Non-pigmented ciliary epithelial cell (primary cell): ENCODE data around the gene LGALS9.

ENCODE experiments used
- DNase-seq: peaks from one replicate; pipeline ENCODE4 v3.0.0-alpha.2; 2010; ENCODE audit warnings: low read depth

The LGALS9 gene

DNA sequence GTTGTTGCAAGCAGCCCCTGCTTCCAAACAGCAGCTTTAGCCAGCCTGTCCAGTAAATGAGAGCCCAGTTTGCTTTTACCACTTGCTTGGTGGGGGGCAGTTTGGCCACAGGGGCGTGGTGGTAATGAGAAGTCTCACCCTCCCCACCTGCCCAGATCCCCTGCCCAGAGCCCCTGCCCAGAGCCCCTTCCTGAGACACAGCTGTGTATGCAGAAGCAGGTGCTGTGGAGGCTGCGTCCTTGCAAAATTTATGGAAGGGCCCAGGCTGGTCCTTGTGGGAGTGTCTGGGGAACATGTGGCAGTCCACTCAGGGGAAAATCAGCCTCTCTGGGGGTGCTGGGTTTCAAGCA, 27.6 kb upstream of the LGALS9 start:
- no peak for DNase-seq

GRCh38 chr17:27603880-27604794, 26.9 kb upstream of the LGALS9 start:
- DNase-seq = no peak

DNA sequence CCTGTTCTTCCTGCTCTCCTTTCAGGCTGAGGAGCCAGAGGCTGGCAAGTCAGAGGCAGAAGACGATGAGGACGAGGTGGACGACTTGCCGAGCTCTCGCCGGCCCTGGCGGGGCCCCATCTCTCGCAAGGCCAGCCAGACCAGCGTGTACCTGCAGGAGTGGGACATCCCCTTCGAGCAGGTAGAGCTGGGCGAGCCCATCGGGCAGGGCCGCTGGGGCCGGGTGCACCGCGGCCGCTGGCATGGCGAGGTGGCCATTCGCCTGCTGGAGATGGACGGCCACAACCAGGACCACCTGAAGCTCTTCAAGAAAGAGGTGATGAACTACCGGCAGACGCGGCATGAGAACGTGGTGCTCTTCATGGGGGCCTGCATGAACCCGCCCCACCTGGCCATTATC, 25.6 kb upstream of the LGALS9 start:
- DNase-seq = no peak

GRCh38 chr17:27607521-27608091, 23.4 kb upstream of the LGALS9 start:
- no peak for DNase-seq

DNA sequence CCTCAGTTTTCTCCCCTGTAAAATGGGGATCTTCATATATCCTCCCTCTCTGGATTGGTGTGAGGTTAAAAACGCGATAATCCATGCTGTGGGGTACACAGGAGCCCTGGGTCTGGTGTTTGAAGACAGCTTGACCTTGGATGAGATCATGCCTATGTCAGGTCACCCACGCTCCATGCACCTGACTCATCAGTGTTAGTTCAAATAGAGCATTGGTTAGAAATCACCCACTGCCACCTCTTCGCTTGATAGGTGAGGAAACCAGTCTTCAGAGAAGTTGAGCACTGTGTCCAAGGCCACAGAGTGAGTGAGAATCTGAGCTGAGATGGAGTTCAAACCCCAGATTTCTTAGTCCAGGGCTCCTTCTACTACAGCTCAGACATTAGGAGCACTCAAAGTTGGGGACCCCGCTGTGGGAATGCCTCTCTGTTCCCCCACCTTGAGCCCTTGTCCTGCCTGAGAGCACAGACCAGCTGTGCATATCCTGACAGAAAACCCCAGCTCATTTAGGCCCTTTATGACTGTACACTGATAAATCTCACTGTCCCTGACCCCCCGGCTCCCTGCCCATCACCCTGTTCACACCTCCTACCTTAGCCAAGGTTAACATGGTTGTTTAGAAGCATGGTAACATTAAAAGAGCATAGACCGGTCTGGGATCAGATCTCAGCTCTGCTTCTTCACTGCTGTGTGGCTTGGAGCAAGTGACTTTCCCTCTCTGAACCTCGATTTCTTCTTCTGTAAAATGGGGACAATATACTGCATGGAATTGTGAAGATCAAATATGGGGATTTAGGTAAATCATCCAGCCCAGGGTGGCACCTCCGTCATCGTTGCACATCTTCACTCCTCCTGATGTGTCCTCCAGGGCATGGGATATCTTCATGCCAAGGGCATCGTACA, 22.4 kb upstream of the LGALS9 start:
- no peak for DNase-seq

GRCh38 chr17:27609611-27610303, 21.2 kb upstream of the LGALS9 start:
- DNase-seq = peak; percentile 11

DNA sequence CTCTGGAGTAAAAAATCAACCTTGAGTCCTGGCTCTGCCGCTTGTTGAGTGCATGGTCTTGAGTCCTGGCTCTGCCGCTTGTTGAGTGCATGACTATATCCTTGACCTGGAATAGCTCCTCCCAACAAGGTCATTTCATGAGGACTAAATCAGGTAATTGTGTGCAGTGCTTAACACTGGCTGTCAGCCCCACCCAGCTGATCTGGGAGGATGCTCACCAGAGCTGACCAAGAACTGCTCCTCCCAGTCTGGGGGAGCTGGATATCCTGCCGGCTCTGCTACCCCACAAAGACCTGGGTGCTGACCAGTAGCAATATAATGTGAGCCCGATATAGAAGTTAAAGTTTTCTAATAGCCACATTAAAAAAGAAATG, 20.7 kb upstream of the LGALS9 start:
- DNase-seq = no peak

- no peak for DNase-seq
Observed at GRCh38 chr17:27612160-27612770, 18.7 kb upstream of the LGALS9 start.

- no peak for DNase-seq
Observed at GRCh38 chr17:27613433-27613832, 17.6 kb upstream of the LGALS9 start.

DNA sequence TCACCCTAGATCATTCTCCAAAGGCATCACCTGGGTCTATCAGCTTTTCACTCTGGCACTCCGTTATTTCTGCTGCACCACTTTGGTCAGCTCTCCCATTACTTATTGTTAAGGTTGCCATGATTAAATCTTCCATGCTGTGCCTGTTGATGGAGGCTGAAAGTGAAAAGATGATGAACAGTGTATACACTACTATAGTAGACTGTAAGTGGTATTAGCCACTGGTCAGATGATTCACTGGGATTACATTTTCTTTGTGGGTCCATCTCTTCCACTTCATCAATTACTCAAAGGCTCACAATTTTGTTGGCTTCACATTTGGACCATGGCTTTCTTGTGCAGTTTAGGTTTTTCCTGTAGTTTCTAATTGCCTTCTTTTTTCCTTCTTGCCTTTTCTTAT, 15.9 kb upstream of the LGALS9 start:
- DNase-seq = no peak

DNA sequence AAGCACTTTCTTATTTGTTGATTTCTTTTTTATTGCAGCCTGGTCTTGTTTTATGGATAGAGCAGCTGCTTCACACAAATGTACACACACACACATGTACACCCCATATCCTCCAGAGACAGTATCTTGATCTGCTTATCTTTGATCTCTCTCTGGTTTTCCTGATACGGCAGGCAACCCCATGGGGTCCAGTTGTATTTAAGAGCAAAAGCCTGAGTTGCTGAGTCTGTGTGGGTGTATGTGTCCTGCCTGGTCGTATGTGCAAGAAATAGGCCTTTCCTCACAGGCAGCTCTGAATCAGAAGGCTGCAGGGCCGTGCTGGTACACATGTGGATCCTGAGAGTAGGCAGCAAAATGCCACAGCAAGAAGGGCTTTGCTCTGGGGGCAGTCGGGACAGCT, 14.6 kb upstream of the LGALS9 start:
- DNase-seq = no peak

- no peak for DNase-seq
Observed at GRCh38 chr17:27618417-27618816, 12.6 kb upstream of the LGALS9 start.

- DNase-seq = no peak
Observed at GRCh38 chr17:27620721-27621120, 10.3 kb upstream of the LGALS9 start.

- no peak for DNase-seq
Observed at GRCh38 chr17:27621536-27621935, 9.5 kb upstream of the LGALS9 start.

GRCh38 chr17:27621942-27622559, 8.9 kb upstream of the LGALS9 start:
- DNase-seq = no peak

DNA sequence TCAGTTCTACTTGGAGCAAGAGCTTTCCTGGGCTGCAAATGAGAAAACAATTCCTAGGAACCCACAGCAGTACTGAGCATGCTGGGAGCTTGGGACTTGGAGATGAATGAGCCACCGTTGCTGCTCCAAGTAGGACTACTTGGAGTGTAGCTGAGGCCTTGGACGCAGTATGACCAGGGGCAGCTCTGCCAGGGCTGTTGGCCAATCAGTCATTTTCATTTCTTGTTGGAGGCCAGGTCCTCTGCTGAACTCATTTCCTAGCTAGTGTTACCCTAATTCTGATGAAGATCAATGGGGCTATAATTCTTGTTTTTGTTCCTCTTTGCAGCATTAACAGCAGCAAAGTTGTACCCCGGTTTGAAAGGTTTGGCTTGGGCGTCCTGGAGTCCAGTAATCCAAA, 8.0 kb upstream of the LGALS9 start:
- DNase-seq = no peak

DNA sequence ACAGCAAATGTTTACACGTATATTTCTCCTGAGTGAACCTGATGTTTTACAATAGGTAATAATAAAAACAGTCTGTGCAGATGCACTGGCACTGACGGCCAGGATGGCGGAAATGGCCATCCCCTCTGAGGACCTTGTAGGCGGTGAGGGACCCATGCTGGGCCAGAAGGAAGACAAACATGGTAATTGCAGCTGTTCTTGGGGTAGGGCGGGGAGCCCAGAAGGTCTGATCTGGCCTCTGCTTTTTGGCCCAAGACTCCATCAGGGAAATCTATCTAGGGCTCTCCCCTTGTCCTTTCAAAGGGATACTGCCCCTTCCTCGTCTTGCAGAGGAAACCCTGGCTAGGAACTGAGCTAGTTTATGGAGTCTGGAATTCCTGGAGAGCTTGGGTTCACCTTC, 7.4 kb upstream of the LGALS9 start:
- DNase-seq = no peak

GRCh38 chr17:27624539-27624938, 6.4 kb upstream of the LGALS9 start:
- DNase-seq = no peak

DNA sequence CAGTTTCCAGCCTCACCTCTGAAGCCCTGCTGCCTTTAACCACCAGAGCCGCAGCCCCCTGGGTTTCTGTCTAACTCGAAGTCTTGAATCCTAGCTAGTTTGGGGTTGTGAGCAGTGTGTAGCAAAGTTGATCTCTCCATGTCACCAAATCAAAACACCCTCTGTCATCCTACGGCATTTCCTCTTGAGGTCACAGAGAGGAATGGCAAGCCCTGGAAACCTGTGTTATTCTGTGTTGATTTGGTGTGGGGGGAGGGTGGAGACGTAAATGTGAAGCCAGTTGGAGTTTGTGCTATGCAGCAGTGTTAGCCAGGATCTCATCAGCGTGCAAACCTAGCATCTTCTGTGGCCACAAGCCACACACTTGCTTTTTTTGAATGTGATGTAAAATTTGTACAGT, 5.1 kb upstream of the LGALS9 start:
- DNase-seq = no peak

DNA sequence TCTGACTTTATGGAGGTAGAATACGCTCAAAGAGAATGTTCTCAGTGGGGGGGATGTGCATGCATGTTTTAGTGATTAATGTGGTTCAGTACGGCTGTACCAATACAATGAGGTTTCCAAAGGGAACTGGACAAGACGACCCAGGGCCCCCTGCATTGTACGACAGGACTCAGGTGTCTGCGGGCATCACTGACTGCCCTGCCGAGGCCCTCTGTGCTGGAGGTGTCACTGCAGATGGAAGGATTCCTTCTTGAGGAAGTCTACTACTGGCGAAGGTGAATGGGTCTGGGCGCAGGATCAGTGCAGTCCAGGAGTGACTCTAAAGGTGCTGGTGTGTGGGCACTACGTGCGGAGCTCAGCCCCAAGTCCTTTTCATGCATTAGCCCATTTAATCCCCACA, 3.5 kb upstream of the LGALS9 start:
- no peak for DNase-seq

- DNase-seq = no peak
Observed at GRCh38 chr17:27628376-27628775, 2.6 kb upstream of the LGALS9 start.
